DOHH2 (cell line): ENCODE data around the gene ACACB.

Experiments used
- H3F3A ChIP-seq: fragments of 200-600 bp; sonication (generic), shearing (Covaris generic); 2 replicates; pipeline ENCODE4 v1.6.0; 2016; ENCODE audit warnings: antibody characterized with exemption, mild to moderate bottlenecking; ENCODE audit not compliant: control insufficient read depth, insufficient read depth
- H3K27ac ChIP-seq: fragments of 200-600 bp; sonication (generic); 2 replicates; pipeline ENCODE4 v1.5.1; 2014; ENCODE audit warnings: low read depth, mild to moderate bottlenecking, low read length, moderate library complexity
- H3K27me3 ChIP-seq: fragments of 200-600 bp; sonication (generic); 2 replicates; pipeline ENCODE4 v1.6.1; 2014; ENCODE audit warnings: mild to moderate bottlenecking, low read length, mixed read lengths; ENCODE audit not compliant: control insufficient read depth
- H3K36me3 ChIP-seq: fragments of 200-600 bp; sonication (generic); 2 replicates; pipeline ENCODE4 v1.6.1; 2014; ENCODE audit warnings: mild to moderate bottlenecking, low read length, moderate library complexity, mixed read lengths; ENCODE audit not compliant: control insufficient read depth
- H3K4me1 ChIP-seq: fragments of 200-600 bp; sonication (generic); 2 replicates; pipeline ENCODE4 v1.6.1; 2014; ENCODE audit warnings: mild to moderate bottlenecking, low read length, mixed read lengths; ENCODE audit not compliant: control insufficient read depth
- H3K4me2 ChIP-seq: fragments of 200-600 bp; sonication (generic); 2 replicates; pipeline ENCODE4 v1.6.0; 2014; ENCODE audit warnings: mild to moderate bottlenecking, low read length, moderate library complexity
- H3K4me3 ChIP-seq: fragments of 200-600 bp; sonication (generic); 2 replicates; pipeline ENCODE4 v1.5.1; 2014; ENCODE audit warnings: mild to moderate bottlenecking, low read length, mixed read lengths
- H3K79me2 ChIP-seq: fragments of 200-600 bp; sonication (generic); 2 replicates; pipeline ENCODE4 v1.6.1; 2014; ENCODE audit warnings: mild to moderate bottlenecking, low read length, mixed read lengths; ENCODE audit not compliant: control insufficient read depth
- H3K9me2 ChIP-seq: fragments of 200-600 bp; sonication (generic); replicated peaks from 2 replicates; pipeline ENCODE4 v1.6.1; 2014; ENCODE audit warnings: mild to moderate bottlenecking, low read length, mixed read lengths; ENCODE audit not compliant: control insufficient read depth
- H3K9me3 ChIP-seq: fragments of 200-600 bp; sonication (generic); 2 replicates; pipeline ENCODE4 v1.6.1; 2014; ENCODE audit warnings: antibody characterized with exemption, low read length, mixed read lengths; ENCODE audit not compliant: control insufficient read depth, insufficient read depth
- H4K20me1 ChIP-seq: fragments of 200-600 bp; sonication (generic); 2 replicates; pipeline ENCODE4 v1.6.0; 2014; ENCODE audit warnings: low read depth, mild to moderate bottlenecking, antibody characterized with exemption, low read length, moderate library complexity; ENCODE audit not compliant: control insufficient read depth, insufficient read depth
- CTCF ChIP-seq: fragments of 200-600 bp; sonication (generic); IDR thresholded peaks from one replicate; pipeline ENCODE4 v1.5.1; 2014; ENCODE audit warnings: antibody characterized with exemption, mild to moderate bottlenecking, low read depth, low read length; ENCODE audit not compliant: poor library complexity, severe bottlenecking
- EZH2phosphoT487 ChIP-seq: fragments of 200-600 bp; sonication (generic); IDR thresholded peaks from 2 replicates; pipeline ENCODE4 v1.6.1; 2017; ENCODE audit warnings: borderline replicate concordance, mild to moderate bottlenecking, antibody characterized with exemption, low read length, moderate library complexity, mixed read lengths

The ACACB gene

GRCh38 chr12:109156586-109156985 is 40.2 kb downstream of the ACACB start:
- Histone ChIP-seq H3K79me2 (no peaks in the 10 kb centered on the region), H4K20me1 (no peaks in the 10 kb centered on the region), H3K4me2 (no peak overlapping the region), H3K4me3 (no peak overlapping the region), H3F3A (no peaks in the 10 kb centered on the region), H3K9me2 (no peaks in the 10 kb centered on the region), H3K27ac (no peak overlapping the region), H3K27me3 (peaks cover 5% of the 10 kb centered on the region), H3K9me3 (no peaks in the 10 kb centered on the region), H3K4me1 (peaks cover 26% of the 10 kb centered on the region), H3K36me3 (no peaks in the 10 kb centered on the region)
- no peak for TF ChIP-seq CTCF
- TF ChIP-seq EZH2phosphoT487, result no peak

GRCh38 chr12:109157986-109158385 is 41.6 kb downstream of the ACACB start:
- Histone ChIP-seq H4K20me1 (no peaks in the 10 kb centered on the region), H3K79me2 (no peaks in the 10 kb centered on the region), H3K27me3 (peaks cover 5% of the 10 kb centered on the region)

GRCh38 chr12:109160433-109160832 is 44.0 kb downstream of the ACACB start:
- no peaks in the 10 kb centered on the region for H4K20me1 ChIP-seq
- no peak for TF ChIP-seq EZH2phosphoT487
- no peak for TF ChIP-seq CTCF
- H3K27me3 ChIP-seq, result no peaks in the 10 kb centered on the region
- H3K9me3 ChIP-seq, result no peaks in the 10 kb centered on the region
- H3K9me2 ChIP-seq, result no peaks in the 10 kb centered on the region
- H3K79me2 ChIP-seq, result no peaks in the 10 kb centered on the region
- peaks cover 18% of the 10 kb centered on the region for H3K4me1 ChIP-seq
- no peak overlapping the region for H3K4me3 ChIP-seq
- H3K36me3 ChIP-seq, result no peaks in the 10 kb centered on the region
- no peak overlapping the region for H3K27ac ChIP-seq
- no peaks in the 10 kb centered on the region for H3F3A ChIP-seq
- no peak overlapping the region for H3K4me2 ChIP-seq

More at GRCh38 chr12:109157986-109158385, 41.6 kb downstream of the ACACB start:
- H3K27ac ChIP-seq, result no peak overlapping the region
- TF ChIP-seq CTCF, result no peak
- TF ChIP-seq EZH2phosphoT487, result no peak
- H3K9me2 ChIP-seq, result no peaks in the 10 kb centered on the region
- H3F3A ChIP-seq, result no peaks in the 10 kb centered on the region
- H3K36me3 ChIP-seq, result no peaks in the 10 kb centered on the region
- peak overlapping the region; percentile 19 for H3K4me2 ChIP-seq
- H3K9me3 ChIP-seq, result no peaks in the 10 kb centered on the region
- H3K4me1 ChIP-seq, result peaks cover 26% of the 10 kb centered on the region
- no peak overlapping the region for H3K4me3 ChIP-seq

GRCh38 chr12:109160873-109161272 is 44.5 kb downstream of the ACACB start:
- Histone ChIP-seq H4K20me1 (no peaks in the 10 kb centered on the region), H3K36me3 (no peaks in the 10 kb centered on the region), H3F3A (no peaks in the 10 kb centered on the region), H3K4me2 (no peak overlapping the region), H3K4me1 (peaks cover 13% of the 10 kb centered on the region), H3K9me2 (no peaks in the 10 kb centered on the region), H3K27me3 (no peaks in the 10 kb centered on the region), H3K27ac (no peak overlapping the region), H3K4me3 (no peak overlapping the region), H3K79me2 (no peaks in the 10 kb centered on the region), H3K9me3 (no peaks in the 10 kb centered on the region)
- TF ChIP-seq EZH2phosphoT487 (no peak), CTCF (no peak)
